DMS53 treated with DMSO at 0.1 percent for 48 hours (cell line): ENCODE results near the gene C2orf80.
"Not testable (repeated sequence)": the region's sequence is repeated elsewhere in the genome, so short reads cannot be mapped to it uniquely, and the experiment has no call there.

Source experiments
- DNase-seq: peaks from one replicate; lab custom pipeline; 2025; ENCODE audit not compliant: unreplicated experiment; lab: John Stamatoyannopoulos, UW

The C2orf80 gene

DNA sequence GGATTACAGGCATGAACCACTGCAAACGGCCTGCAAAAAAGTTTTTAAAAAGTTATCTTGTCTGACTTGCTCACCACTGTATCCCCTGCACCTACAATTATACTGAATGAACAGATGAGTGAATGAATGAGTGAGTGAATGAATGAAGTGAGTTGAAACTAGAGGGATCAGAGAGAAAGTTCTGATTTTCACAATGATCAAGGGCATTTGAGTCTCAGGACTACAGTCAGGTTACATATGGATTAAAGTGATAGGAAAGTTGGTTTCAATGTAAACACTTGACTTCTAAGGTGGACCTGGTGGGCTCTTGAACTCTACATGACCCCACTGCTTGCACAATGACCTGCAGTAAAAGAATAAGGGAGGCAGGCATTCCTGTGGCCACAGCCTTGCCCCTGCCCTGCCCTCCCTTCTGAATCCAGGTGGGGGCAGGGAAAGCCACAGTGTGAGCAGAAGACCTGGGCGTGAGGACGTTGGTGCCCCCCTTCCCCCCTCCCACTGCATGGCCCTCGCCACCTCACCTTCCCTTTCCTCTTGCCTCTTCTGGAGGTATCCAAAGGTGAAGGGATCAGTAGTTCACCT lies 10.7 kb downstream of the C2orf80 start:
- peak; percentile 14 for DNase-seq

DNA sequence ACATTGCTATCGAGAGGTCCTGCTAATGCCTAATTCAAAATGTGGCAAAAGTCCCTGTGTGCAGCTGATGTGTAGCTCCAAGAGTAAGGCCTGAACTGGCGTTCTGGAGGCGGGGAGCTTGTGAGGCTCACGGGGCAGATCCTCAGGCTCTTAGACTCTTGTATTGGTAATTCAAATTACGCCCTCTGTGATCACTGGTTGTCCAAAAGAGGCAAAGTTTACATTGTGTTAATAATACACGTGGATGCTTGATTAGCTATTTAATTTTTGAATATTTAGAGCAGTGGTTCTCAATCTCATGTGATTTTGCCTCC lies 14.0 kb downstream of the C2orf80 start:
- DNase-seq: no peak

DNA sequence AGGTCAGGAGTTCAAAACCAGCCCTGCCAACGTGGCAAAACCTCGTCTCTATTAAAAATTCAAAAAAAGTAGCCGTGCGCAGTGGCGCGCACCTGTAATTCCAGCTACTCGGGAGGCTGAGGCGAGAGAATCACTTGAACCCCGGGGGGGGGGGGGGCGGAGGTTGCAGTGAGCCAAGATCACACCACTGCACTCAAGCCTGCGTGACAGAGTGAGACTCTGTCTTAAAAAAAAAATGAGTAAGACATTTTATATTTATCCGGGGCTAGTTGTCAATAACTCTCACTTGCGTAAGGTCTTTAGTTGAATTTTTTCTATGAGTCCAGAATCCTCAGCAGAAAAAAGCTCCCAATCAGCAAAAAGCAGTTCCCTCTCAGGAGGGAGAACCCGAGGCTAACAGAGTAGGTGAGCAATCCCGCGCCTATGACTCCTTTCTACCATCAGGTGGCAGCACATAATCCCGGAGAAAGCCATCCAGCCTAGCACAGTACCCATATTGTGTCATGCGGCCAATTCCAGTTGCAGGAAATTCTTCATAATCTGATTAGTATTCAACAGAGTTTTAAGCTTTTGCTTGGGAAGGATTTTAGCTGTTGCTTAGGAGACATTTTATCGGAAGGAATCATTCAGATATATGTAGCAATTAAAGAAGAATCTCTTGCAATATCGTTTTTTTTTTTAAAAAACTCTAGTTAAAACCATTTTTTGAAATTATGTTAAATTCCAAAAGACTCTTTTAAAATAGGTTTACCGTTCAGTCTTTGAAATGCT lies 14.6 kb downstream of the C2orf80 start:
- peak; percentile 92 for DNase-seq

DNA sequence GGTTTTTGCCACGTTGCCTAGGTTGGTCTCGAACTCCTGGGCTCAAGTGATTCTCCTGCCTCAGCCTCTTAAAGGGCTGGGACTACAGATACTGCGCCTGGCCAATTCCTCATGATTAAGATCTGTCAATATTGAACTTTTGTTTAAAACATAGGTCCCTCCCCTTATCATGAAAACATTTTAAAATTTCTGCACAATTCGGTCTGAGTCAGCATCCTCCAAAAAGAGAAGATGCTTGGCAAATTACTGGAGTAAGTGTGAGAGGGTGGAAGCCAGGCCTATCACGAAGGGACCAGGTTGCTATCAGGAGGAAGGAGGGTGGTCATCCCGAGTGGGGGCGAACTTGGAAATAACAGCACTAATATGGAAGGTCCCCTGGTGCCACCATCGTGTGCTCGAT lies 15.7 kb downstream of the C2orf80 start:
- DNase-seq: no peak

DNA sequence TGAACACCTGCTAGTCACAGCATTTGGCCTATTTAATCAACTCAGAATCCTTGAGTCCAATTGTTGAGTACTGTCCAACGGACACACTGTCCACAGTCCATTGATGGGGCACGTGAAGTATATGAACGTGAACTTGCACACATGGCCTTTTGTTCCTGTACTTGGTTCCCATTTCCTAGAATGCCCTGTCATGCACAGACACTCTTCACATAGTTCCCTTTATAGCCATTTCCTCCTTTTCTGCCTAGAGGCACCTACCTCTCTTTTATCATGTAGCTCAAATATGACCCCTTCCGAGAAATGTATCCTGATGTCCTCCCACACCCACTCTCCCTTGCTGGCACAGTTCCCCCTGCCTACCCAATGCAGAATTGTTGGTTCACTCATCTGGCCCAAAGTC lies 17.7 kb downstream of the C2orf80 start:
- DNase-seq: no peak

DNA sequence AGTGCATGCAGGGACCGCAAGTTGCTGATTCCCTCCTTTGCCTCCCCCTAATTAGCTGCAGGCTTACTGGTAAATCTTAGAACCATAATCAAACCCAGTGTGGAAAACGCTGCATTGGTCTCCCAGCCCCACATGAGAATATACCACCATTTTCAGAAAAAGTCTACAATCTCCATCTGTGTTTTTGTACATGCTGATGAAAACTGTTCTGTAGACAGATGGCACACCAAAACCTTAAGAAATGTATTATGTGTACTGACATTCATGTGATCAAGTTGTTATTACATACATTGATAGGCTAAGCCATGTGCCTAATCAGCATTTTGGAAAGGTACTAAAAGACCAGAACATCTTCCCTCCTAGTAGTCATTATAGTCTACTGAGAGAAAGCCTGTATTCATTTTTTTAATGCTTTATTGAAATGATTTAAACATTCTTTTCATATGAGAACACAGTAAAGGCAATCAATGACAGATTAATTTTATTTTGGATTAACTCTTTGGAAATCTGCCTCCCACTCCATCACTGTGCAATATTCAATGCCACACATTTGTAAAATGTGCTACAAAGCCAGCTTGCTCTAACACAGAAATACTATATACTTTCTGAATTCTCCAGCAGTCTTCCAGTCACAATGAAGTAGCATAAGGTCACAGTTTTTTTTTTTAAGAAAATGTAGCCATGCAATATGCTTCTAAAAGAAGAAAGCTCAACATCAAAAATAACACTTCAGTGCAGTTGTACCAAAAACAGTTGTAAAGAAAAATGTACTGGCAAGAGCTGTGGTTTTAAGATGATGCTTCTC lies 24.7 kb downstream of the C2orf80 start:
- no peak for DNase-seq

DNA sequence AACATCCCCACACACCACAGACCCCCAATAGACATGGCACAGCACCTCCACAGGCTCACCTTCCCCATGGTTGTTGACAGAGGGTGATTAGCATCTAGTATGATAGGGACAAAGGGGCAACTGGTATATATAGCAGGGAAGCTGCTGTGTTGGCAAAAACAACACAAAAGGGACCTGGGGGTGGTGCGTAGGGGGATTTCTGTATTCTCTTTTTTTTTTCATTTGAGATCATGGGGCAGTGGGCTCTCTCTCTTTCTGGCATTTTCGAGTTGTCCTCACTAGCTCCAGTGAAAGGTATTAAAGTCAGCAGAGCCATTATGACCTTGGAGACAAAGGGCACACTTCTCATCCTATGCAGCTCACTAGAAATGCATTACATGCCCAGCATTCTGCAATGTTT lies 26.3 kb downstream of the C2orf80 start, which contains the start of gene CRYGA:
Gene CRYGA (minus strand): TSS at position 101 of the 400 bp plus-strand sequence. CDS start 33 bp downstream, at position 68.
- no peak for DNase-seq

DNA sequence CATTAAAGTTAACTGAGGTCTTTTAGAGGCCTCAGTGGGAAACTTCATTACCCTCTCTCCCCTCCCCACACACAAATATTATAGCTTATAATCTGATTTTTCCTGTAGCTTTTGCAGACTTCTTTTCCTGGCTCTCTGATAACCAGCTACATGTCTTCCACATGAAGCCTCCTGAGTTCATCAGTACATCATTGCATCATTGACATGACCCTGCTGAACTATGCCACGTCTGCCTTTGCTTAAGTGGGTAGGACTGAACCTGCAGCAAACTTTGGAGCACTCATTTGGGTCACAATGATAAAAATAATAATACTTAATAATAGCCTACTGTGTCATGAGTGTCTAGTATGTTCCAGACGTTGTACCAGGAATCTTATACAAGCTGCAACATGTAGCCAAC lies 33.4 kb downstream of the C2orf80 start:
- DNase-seq: no peak

DNA sequence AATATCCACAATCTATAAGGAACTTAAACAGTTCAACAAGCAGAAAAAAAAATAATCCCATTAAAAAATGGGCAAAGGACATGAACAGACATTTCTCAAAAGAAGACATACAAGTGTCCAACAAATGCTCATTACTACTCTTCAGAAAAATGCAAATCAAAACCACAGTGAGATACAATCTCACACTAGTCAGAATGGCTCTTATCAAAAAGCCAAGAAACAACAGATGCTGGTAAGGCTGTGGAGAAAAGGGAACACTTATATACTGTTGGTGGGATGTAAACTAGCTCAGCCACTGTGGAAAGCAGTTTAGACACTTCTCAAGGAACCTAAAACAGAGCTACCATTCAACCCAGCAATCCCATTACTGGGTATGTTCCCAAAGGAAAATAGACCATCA lies 36.7 kb downstream of the C2orf80 start:
- DNase-seq: no peak

DNA sequence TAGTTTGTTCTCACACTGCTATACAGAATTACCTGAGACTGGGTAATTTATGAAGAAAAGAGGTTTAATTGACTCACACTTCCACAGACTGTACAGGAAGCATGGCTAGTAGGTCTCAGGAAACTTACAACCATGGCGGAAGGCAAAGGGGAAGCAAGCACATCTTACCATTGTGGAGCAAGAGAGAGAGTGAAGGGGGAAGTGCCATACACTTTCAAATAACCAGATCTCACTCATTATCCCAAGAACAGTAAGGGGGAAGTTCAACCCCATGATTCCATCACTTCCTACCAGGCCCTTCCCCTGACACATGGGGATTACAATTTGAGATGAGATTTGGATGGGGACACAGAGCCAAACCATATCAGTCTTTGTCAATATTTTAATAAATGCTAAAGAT lies 38.9 kb downstream of the C2orf80 start:
- DNase-seq: no peak

DNA sequence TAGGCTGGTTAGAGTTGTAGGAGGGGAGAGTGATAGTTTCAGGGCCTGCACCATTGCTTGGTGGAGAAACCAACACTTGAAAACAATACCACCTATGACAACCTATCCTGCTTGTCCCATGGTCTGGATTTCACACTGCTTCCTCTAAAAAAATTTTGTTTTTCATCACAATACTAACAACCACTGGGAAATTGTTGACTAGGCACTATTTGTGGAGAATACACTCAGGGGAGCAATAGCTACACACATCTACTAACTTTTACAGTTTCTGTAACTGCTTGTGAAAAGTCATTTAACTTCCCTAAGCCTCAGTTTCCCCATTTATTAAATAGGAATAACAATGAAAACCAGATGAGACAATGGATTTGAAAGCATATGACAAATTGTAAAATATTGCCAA lies 39.7 kb downstream of the C2orf80 start:
- DNase-seq: no peak

DNA sequence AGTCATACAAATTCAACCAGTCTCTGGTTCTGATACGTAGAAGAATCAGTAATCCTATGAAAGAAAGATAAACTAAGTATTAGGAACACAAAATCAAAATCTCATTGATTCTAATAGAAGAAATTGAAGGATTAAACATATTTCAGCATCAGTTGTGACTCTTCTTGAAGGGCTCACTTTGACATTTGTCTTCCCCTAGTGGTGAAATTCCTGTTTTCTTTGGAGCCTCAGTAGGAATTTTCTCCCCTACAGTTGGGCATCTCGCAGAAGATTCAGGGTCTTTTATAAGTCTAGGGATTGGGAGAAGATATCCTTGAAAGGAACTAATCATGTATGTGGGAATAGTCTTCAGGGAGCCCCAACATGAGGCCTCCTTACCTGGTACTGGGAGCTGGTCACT lies 41.0 kb downstream of the C2orf80 start:
- no peak for DNase-seq

DNA sequence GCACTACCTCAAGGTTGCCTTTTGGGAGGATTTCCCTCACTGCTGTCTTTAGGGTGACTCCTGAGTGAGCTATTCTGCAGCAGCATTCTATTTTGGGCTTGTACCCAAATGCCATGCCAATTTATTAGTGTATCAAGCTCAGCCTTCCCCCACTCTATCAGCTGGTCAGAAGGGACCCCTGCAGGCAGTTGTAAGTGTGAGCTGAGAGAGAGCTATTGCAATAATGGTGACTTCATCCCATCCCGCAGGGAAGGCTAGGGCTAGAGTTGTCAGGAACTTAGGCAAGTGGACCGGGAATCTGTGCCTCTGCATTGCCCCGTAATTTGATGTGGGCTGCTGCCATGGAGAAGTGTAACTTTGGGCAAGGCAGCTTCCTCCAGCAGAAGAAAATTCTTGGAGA lies 42.1 kb downstream of the C2orf80 start:
- no peak for DNase-seq

DNA sequence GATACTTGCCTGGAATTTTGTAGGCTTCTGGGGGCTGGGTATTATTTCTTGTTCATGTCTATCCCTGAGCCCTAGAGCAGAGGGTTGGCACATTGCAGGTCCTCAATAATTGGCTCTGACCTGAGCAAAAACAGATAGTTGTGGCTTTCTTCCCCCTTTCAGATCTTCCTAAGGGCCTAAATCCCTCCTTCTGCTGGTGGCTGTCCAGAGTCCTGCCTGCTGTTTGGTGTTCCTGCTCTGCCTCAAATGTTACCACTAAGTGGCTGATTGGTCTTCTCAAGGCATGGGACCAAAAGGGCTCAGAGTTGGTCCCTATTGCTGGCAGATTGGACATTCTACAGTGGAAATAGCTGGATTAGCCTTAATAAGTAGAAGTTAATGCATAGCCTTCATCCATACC lies 42.8 kb downstream of the C2orf80 start:
- no peak for DNase-seq

DNA sequence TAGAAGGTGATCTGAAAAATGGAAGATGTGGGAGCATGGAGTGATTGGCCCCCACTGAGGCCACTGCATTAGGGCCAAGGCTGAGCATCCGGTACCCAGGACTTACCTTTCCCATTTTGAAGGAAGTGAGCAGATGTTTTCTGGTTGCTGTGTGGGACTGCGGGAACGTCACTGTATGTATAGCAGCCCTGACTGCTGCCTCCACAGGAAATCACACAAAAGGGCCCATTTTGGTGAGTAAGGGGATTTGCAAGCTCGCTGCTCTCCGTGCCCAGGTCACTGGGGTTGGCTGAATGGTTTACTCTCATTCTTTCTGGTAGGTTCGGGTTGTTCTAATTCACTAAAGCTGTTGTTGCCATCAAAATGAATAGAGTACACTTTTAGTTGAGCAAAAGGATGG lies 43.8 kb downstream of the C2orf80 start, which contains the start of gene CRYGB:
Gene CRYGB (minus strand): TSS at position 153 of the 400 bp plus-strand sequence. CDS start 38 bp downstream, at position 115.
- DNase-seq: no peak

DNA sequence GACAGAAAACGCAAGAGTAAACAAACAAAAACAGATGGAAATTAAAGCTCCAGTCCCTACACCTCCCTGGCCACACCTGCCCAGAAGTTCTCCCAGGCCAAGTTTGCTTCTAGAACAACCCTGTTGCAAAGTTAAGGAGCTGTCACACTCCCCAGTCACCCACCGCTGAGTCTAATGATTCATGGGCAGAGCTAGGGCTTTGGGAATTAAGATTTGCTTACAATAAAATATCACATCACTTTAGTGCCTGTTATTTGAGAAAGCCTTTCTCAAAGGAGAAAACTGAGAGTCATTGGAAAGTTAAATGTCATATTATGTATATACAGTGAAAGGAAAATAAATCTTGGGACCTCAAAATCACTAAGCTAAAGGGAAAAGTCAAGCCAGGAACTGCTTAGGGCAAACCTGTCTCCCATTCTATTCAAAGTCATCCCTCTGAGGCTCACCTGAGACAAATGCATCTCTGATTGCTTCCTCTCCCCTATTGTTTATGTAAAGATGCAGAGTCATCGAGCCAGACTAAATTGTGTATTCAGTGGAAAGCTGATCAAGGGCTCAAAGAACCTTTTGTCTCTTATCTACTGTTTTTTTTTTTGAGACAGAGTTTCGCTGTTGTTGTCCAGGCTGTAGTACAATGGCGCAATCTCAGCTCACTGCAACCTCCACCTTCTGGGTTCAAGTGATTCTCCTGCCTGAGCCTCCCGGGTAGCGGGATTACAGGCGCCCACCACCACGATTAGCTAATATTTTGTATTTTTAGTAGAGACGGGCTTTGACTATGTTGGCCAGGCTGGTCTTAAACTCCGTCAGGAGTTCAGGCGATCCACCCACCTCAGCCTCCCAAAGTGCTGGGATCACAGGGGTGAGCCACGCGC lies 46.7 kb downstream of the C2orf80 start:
- DNase-seq: peak; percentile 13

DNA sequence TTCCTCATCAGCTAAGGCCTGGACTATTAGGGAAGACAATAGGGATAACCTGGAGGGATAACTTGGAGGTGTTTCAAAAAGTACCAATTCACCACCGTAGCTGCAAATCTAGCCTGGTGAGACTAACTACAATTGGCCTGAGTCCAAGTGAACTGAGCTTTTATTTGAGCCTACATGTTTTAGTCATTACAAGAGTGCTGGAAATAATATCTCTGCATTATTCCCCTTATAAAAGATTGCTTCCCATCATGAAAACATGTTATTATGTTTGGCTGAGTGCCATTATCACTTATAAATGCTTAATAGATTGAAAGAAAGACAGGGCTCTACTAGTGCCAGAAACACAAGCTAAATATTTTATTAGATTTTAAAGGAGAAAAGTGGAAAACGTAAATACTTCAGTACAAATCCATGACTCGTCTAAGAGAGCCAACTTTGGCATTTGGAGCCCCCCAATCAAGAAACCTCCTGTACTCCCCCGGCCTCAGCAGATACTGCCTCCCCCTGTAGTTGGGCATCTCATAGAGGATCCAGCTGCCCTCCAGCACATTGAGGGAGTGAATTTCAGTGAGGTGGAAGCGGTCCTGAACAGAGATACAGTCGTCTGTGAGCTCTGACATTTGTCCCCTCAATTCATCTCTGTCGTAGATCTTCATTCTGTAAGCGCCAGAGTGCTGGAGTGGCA lies 47.4 kb downstream of the C2orf80 start:
- no peak for DNase-seq

DNA sequence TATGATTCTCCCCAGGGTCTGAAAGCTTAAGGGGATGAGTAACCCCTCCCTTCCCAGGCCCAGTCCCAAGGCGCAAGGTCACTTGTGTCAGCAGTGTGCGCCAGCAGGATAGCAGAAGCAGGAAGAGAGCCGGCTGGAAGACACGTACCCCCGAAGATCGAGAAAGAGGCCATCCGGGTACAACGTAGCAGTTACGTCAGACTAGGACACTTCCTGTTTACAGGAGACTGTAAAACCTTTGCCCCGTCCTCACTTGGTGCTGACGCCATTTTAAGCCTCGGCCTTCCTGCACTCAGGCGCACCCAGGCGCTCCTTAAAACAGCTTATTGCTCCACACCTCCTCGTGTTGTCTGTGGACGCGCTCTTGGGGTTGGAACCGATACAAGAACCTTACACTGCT lies 50.4 kb downstream of the C2orf80 start:
- no peak for DNase-seq

DNA sequence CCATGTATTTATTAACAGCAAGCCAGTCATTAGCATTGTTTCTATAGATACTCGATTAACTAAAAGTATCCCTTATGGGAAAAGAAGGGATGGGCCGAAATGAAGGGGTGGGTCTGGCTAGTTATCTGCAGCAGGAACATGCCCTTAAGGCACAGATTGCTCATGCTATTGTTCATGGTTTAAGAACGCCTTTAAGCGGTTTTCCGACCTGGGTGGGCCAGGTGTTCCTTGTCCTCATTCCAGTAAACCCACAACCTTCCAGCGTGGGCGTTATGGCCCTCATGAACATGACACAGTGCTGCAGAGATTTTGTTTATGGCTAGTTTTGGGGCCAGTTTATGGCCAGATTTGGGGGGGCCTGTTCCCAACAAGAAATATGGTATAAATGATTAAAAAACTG lies 51.5 kb downstream of the C2orf80 start:
- not testable (repeated sequence) for DNase-seq

DNA sequence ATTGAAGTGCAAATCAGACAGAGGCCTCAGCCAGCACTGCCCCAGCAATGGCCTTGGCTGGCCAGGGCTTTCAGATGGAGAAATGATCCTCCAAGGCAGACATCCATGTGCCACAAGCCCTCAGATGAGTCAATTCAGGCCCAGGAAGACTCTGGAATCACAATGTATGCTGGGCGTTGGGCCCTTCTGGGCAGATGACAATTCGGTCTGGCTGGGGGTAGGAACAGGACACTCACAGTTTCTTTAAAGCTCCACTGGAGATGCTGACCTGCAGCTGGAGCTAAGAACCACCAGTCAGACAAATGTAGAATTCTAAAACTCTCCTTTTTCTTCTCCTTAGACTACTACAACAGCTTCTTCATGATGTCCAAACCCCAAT lies 53.1 kb downstream of the C2orf80 start:
- no peak for DNase-seq
